HepG2 (cell line): ENCODE results near the gene CREB1. TPM values are rescaled to one million over a fixed set of nuclear protein-coding genes. Genes with fewer than 3 reads are reported as not detected.

Experiments used
- ATAC-seq: fragments of 200-7000 bp; cut with Tn5 transposase; 3 replicates; pipeline ENCODE4 v1.9.1; 2020; ENCODE audit warnings: mild to moderate bottlenecking, moderate library complexity
- BruUV-seq: library from RNA; stranded (reverse); fragments of 400-500 nt; replicated peaks from 2 replicates; lab custom pipeline; 2021; lab: Mats Ljungman, UMichigan
- CTCF ChIA-PET: fragments of 300-600 bp; formaldehyde crosslinking; extraction: SDS; loops from one replicate; lab custom pipeline; 2021; ENCODE audit warnings: low total read pairs, inconsistent platforms, low intra/inter-chr PET ratio; lab: Yijun Ruan, JAX
- POLR2A ChIA-PET: fragments of 350-600 bp; sonication (Branson Sonifier 250); formaldehyde crosslinking; loops from one replicate; lab custom pipeline; 2020; ENCODE audit warnings: antibody characterized with exemption, inconsistent platforms; lab: Yijun Ruan, JAX
- DNase-seq: peaks from one replicate; pipeline ENCODE4 v3.0.0-alpha.2; 2015; ENCODE audit warnings: low spot score
- FAIRE-seq: peaks from 3 replicates; lab custom pipeline; 2011; peaks lifted over from hg19 to GRCh38; lab: Jason Lieb, UNC
- H2AFZ ChIP-seq: one replicate; pipeline ENCODE4 v1.6.1; 2011; ENCODE audit warnings: low read length, inconsistent platforms
- H3K27ac ChIP-seq: fragments of 300-600 bp; 3 replicates; pipeline ENCODE4 v1.8.0; 2011; ENCODE audit warnings: mixed run types, mild to moderate bottlenecking, mixed read lengths, low read length, inconsistent platforms; ENCODE audit not compliant: insufficient read depth; ENCODE audit errors: extremely low read length
- H3K27me3 ChIP-seq, 2 experiments: fragments of 200-600 bp in 1 of 2; 2 replicates in 1 of 2; 3 replicates in 1 of 2; pipeline versions ENCODE4 v1.6.0 to v1.8.0; 2011; ENCODE audit warnings: low read length in 2 of 2, mild to moderate bottlenecking in 2 of 2, moderate library complexity in 2 of 2, inconsistent platforms in 1 of 2; ENCODE audit not compliant: insufficient read depth in 2 of 2, control insufficient read depth in 1 of 2
- H3K36me3 ChIP-seq, 2 experiments: fragments of 200-600 bp in 1 of 2; replicated peaks in 1 of 2; 2 replicates in 1 of 2; 3 replicates in 1 of 2; pipeline versions ENCODE4 v1.5.1 to v1.8.0; 2011; ENCODE audit warnings: low read length in 2 of 2, inconsistent platforms in 1 of 2; ENCODE audit not compliant: insufficient read depth in 2 of 2, control insufficient read depth in 1 of 2
- H3K4me1 ChIP-seq: 2 replicates; pipeline ENCODE4 v1.5.1; 2012; ENCODE audit warnings: low read length, inconsistent platforms; ENCODE audit not compliant: insufficient read depth
- H3K4me2 ChIP-seq: 2 replicates; pipeline ENCODE4 v1.6.0; 2011; ENCODE audit warnings: low read depth, low read length, inconsistent platforms
- H3K4me3 ChIP-seq, 3 experiments: fragments of 200-600 bp in 1 of 3; sonication (generic), shearing (Covaris generic) in 1 of 3; replicated peaks in 1 of 3; 2 replicates each; pipeline ENCODE4 v1.5.1; 2011 to 2016; ENCODE audit warnings: low read length in 3 of 3, inconsistent platforms in 2 of 3, low read depth in 2 of 3, mild to moderate bottlenecking in 2 of 3, control low read depth in 1 of 3, mixed read lengths in 1 of 3; ENCODE audit not compliant: insufficient read depth in 1 of 3
- H3K79me2 ChIP-seq: one replicate; pipeline ENCODE4 v1.6.1; 2011; ENCODE audit warnings: low read length, inconsistent platforms; ENCODE audit not compliant: insufficient read depth
- H3K9ac ChIP-seq: 2 replicates; pipeline ENCODE4 v1.6.0; 2011; ENCODE audit warnings: mild to moderate bottlenecking, low read depth, low read length, inconsistent platforms; ENCODE audit not compliant: insufficient read depth
- H3K9me3 ChIP-seq: 2 replicates; pipeline ENCODE4 v1.5.1; 2012; ENCODE audit warnings: mild to moderate bottlenecking, low read length
- H4K20me1 ChIP-seq: 2 replicates; pipeline ENCODE4 v1.6.0; 2011; ENCODE audit warnings: inconsistent platforms, mild to moderate bottlenecking, low read length, moderate library complexity; ENCODE audit not compliant: insufficient read depth
- CENPX ChIP-seq: sonication (generic); formaldehyde crosslinking; IDR thresholded peaks from 2 replicates; pipeline ENCODE4 v1.9.0; 2021; ENCODE audit warnings: mild to moderate bottlenecking, missing genetic modification reagents, moderate library complexity
- CERS6 ChIP-seq: sonication (generic); formaldehyde crosslinking; IDR thresholded peaks from 2 replicates; pipeline ENCODE4 v1.5.0; 2020; ENCODE audit warnings: missing genetic modification reagents
- EP300 ChIP-seq, 3 experiments: sonication (generic) in 1 of 3; formaldehyde crosslinking in 1 of 3; IDR thresholded peaks; 2 replicates each; pipeline versions ENCODE4 v1.5.1 to v1.6.1; 2011 to 2020; ENCODE audit warnings: low read depth in 2 of 3, low read length in 2 of 3, borderline replicate concordance in 1 of 3, improper control_type of control experiment in 1 of 3, mild to moderate bottlenecking in 1 of 3, missing genetic modification reagents in 1 of 3, moderate library complexity in 1 of 3
- TEF ChIP-seq: sonication (generic); formaldehyde crosslinking; IDR thresholded peaks from 2 replicates; pipeline ENCODE4 v1.5.0; 2020; ENCODE audit warnings: missing genetic modification reagents
- ZEB1 ChIP-seq: IDR thresholded peaks from 2 replicates; pipeline ENCODE4 v1.6.1; 2012; ENCODE audit warnings: mild to moderate bottlenecking, low read depth, inconsistent platforms; ENCODE audit not compliant: insufficient replicate concordance
- ZFP91 ChIP-seq: sonication (generic); formaldehyde crosslinking; IDR thresholded peaks from 2 replicates; pipeline ENCODE4 v1.9.0; 2022; ENCODE audit warnings: missing genetic modification reagents, mild to moderate bottlenecking, borderline replicate concordance
- ZNF136 ChIP-seq: sonication (generic); formaldehyde crosslinking; IDR thresholded peaks from 2 replicates; pipeline ENCODE4 v1.8.1; 2022; ENCODE audit warnings: low read depth, mild to moderate bottlenecking, moderate library complexity, missing genetic modification reagents
- ZNF567 ChIP-seq: sonication (generic); formaldehyde crosslinking; IDR thresholded peaks from 2 replicates; pipeline ENCODE4 v1.8.1; 2023; ENCODE audit warnings: mild to moderate bottlenecking, missing genetic modification reagents, borderline replicate concordance
- ZNF574 ChIP-seq: sonication (generic); formaldehyde crosslinking; IDR thresholded peaks from 2 replicates; pipeline ENCODE4 v1.4.0; 2020; ENCODE audit warnings: missing genetic modification reagents
- ZNF704 ChIP-seq: sonication (generic); formaldehyde crosslinking; IDR thresholded peaks from 2 replicates; pipeline ENCODE4 v1.8.1; 2023; ENCODE audit warnings: mild to moderate bottlenecking, inconsistent platforms, moderate library complexity, missing genetic modification reagents, borderline replicate concordance
- WGBS: methylation state at CpG from one replicate; pipeline ENCODE4 v1.1.6; 2017; ENCODE audit warnings: low lambda C conversion rate; 5-methylcytosine and 5-hydroxymethylcytosine counted together
- in situ Hi-C: cut with HindIII; loops from 2 replicates; pipeline ENCODE4 v1.10.0; 2017; ENCODE audit warnings: low pct_unique_long_range_greater_than_20kb; ENCODE audit not compliant: extremely low pct_ligation_motif_present
- intact Hi-C: fragments of 100-400 bp; cut with micrococcal nuclease; formaldehyde crosslinking; loops from one replicate; pipeline ENCODE4 v1.10.0; 2022; ENCODE audit not compliant: unreplicated experiment
- polyA plus RNA-seq, 8 experiments: library from polyadenylated mRNA; depleted of rRNA in 3 of 8; stranded (reverse) in 7 of 8; unstranded in 1 of 8; fragments of >200 nt; fragmentation: Illumina TruSeq in 4 of 8; extraction: Trizol in 4 of 8; gene quantifications; 2 replicates each; pipeline versions ENCODE4 v1.2.1 to v1.2.3, GENCODE V29; 2011 to 2016; ENCODE audit warnings: low read depth in 4 of 8, missing spikeins in 1 of 8, mixed read lengths in 1 of 8; ENCODE audit not compliant: insufficient read depth in 1 of 8
- total RNA-seq, 5 experiments: library from RNA; depleted of rRNA; stranded (reverse); fragments of >200 nt; fragmentation: Illumina TruSeq; extraction: Trizol; gene quantifications; 2 replicates each; pipeline ENCODE4 v1.2.3, GENCODE V29; 2016; ENCODE audit warnings: low read depth in 1 of 5

The CREB1 gene
- total and polyA plus RNA-seq, 2 of the 13 experiments (the other 11 are each of a cell fraction or from before 2014, with no cell fraction given): 51.8 to 51.9 TPM

- TF ChIP-seq ZFP91 (peak; percentile 93; the same call in 1 of the 2 replicates), ZNF567 (CRISPR knock-in tag) (peak; percentile 41; the same call in 1 of the 2 replicates), ZNF574 (peak; percentile 70), TEF (CRISPR knock-in tag) (no peak), ZEB1 (no peak)
These were observed at the start of gene CREB1 (continued) for GRCh38 chr2:207529330-207530159.

GRCh38 chr2:207480521-207481040 lies 49.2 kb upstream of the CREB1 start:
- no peak overlapping the region for H3K4me3 ChIP-seq
- WGBS: 57% methylated on average over 4 of the region's 4 CpGs
- H3K9ac ChIP-seq: no peak overlapping the region
- no peaks in the 10 kb centered on the region for H3K9me3 ChIP-seq
- no peak overlapping the region for H3K4me2 ChIP-seq
- in situ Hi-C loops: no loop called here
- intact Hi-C loops: no loop called here
- ATAC-seq (no peak), FAIRE-seq (no peak), DNase-seq (no peak)
- CTCF ChIA-PET: no interaction called here
- no peaks in the 10 kb centered on the region for H3K36me3 ChIP-seq
- POLR2A ChIA-PET: no interaction called here
- H3K27me3 ChIP-seq: no peaks in the 10 kb centered on the region
- no TSS peak for BruUV-seq
- H4K20me1 ChIP-seq: no peaks in the 10 kb centered on the region
- no peaks in the 10 kb centered on the region for H3K79me2 ChIP-seq
- H3K4me1 ChIP-seq: peaks cover 12% of the 10 kb centered on the region; the same call in 1 of the 2 replicates
- H3K27ac ChIP-seq: no peak overlapping the region
- no peak overlapping the region for H2AFZ ChIP-seq
- TF ChIP-seq CERS6 (CRISPR knock-in tag): no peak
- no peak for TF ChIP-seq ZNF136 (CRISPR knock-in tag)
- TF ChIP-seq EP300 (IDR thresholded peaks at IDR 0.05; ENCODE audit: low read depth in 2 of 2, low read length in 2 of 2): no peak
- no peak for TF ChIP-seq EP300 (CRISPR knock-in tag; IDR thresholded peaks at IDR 0.05; ENCODE audit: borderline replicate concordance)
- TF ChIP-seq CENPX (CRISPR knock-in tag): no peak
- TF ChIP-seq ZNF704 (CRISPR knock-in tag): no peak
- no peak for TF ChIP-seq TEF (CRISPR knock-in tag)
